GM12873 (cell line): ENCODE measurements around the gene ZNF804A.

ENCODE experiments used
- CTCF ChIP-seq: IDR thresholded peaks from 2 replicates; pipeline ENCODE4 v1.5.1; 2012; ENCODE audit warnings: low read depth, mild to moderate bottlenecking, moderate library complexity, low read length, control low read depth; ENCODE audit not compliant: insufficient read depth; ENCODE audit errors: missing control alignments

Gene ZNF804A

GRCh38 chr2:184598316-184599053 is at the start of gene ZNF804A:
Gene ZNF804A (plus strand): TSS chr2:184598529. CDS start chr2:184598960, 431 bp downstream.
- no peak for TF ChIP-seq CTCF

- no peak for TF ChIP-seq CTCF
These were observed 49.2 kb upstream of the ZNF804A start for GRCh38 chr2:184549153-184549552.

GRCh38 chr2:184551626-184552025 is 46.7 kb upstream of the ZNF804A start:
- no peak for TF ChIP-seq CTCF

- TF ChIP-seq CTCF, result no peak
These were observed 43.6 kb upstream of the ZNF804A start for GRCh38 chr2:184554736-184555135.

- TF ChIP-seq CTCF, result no peak
These were observed 43.0 kb upstream of the ZNF804A start for GRCh38 chr2:184555352-184555751.

GRCh38 chr2:184556639-184557038 is 41.7 kb upstream of the ZNF804A start:
- no peak for TF ChIP-seq CTCF

- TF ChIP-seq CTCF, result no peak
These were observed 39.4 kb upstream of the ZNF804A start for GRCh38 chr2:184558713-184559464.
